GM21619 (cell line): Measurements from ENCODE around the gene NOSIP.
"Not testable (repeated sequence)": the region's sequence is repeated elsewhere in the genome, so short reads cannot be mapped to it uniquely, and the experiment has no call there.

Experiments
- ATAC-seq: cut with Tn5 transposase; IDR thresholded peaks from one replicate; pipeline ENCODE4 v1.9.1; 2021; ENCODE audit not compliant: unreplicated experiment

The NOSIP gene, protein sequence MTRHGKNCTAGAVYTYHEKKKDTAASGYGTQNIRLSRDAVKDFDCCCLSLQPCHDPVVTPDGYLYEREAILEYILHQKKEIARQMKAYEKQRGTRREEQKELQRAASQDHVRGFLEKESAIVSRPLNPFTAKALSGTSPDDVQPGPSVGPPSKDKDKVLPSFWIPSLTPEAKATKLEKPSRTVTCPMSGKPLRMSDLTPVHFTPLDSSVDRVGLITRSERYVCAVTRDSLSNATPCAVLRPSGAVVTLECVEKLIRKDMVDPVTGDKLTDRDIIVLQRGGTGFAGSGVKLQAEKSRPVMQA

DNA sequence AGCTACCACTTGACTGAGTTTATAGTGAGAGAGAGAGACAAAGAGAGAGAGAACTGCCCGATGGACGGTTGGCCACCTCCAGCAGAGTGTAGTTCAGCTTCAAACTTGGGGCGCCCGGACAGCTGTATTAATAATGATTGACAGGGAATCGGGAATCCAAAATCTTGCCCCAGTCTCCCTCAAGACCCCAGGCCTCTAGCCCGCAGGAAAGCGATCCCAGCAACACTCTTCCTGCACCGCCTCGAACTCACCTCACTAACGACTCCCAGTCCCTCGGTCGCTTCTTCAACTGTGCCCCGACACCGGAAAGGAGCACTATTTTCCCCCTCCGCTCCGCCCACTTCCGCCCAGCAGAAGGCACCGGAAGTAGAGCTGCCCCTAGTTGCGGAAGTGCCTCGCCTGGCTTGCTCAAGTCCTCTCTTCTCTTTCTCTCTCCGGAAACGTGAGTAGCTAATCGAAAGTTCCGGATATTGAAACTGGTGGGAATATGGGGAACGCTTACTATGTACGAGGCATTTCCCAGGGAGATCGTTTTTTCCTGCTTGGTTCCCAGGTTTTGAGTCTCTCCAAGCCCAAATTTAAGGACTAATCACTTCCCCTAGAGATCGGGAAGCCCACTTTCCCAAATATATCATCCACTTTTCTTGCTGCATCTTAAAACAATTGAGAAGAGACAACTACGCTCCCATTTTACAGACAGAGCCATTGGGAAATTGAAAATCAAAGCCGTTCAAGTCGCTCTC is at the start of gene NOSIP:
Gene NOSIP (minus strand): TSS at position 293 of the 743 bp plus-strand sequence. CDS start 19,865 bp downstream, outside the sequence.
- ATAC-seq, result peak; percentile 84

DNA sequence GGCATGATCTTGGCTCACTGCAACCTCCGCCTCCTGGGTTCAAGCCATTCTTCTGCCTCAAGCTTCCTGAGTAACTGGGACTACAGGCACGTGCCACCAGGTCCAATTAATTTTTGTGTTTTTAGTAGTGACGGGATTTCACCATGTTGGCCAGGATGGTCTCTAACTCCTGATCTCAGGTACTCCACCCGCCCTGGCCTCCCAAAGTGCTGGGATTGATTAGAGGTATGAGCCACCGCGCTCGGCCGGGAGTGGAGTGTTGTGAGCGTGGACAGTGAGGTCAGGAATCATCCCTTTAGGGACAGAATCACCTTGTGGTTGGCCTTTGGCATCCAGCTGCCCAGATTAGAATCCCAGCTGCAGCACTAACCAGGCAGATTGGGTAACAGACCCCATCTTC is 49.3 kb upstream of the NOSIP start:
- ATAC-seq, result no peak

DNA sequence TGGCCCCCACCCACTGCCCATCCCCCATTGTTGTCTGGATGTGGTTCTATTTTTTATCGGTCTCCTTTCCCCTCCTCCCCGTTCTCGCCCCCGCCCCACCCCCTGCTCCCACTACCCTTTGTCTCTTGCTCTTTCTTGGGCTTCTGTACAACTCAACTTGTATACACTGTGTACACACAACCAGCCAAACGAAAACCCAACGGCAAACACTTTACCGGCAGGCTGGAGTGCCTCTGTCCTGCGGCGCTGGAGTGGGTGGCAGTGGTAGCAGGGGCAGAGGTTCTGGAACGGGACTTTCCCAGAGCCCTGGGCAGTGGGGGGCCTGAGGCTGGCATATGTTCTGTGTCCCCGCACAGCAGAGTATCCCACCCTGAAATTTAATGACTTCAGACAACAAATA is 45.9 kb upstream of the NOSIP start:
- no peak for ATAC-seq

GRCh38 chr19:49624967-49625910 is 44.9 kb upstream of the NOSIP start:
- no peak for ATAC-seq

GRCh38 chr19:49617860-49618259 is 37.5 kb upstream of the NOSIP start:
- not testable (repeated sequence) for ATAC-seq

DNA sequence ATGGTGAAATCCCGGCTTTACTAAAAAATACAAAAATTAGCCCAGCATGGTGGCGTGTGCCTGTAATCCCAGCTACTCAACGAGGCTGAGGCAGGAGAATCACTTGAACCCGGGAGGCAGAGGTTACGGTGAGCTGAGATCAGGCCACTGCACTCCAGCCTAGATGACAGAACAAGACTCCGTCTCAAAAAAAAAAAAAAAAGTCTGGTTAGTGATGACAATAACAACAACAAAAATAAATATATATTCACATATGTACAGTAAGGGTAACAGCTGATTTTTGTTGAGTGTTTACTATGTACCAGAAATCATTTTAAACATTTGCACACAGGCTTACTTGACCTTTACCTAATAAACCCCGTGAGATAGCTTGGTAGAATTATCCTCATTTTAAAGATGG is 36.6 kb upstream of the NOSIP start:
- ATAC-seq, result no peak

- no peak for ATAC-seq
Measured at GRCh38 chr19:49616532-49616931, 36.2 kb upstream of the NOSIP start.

DNA sequence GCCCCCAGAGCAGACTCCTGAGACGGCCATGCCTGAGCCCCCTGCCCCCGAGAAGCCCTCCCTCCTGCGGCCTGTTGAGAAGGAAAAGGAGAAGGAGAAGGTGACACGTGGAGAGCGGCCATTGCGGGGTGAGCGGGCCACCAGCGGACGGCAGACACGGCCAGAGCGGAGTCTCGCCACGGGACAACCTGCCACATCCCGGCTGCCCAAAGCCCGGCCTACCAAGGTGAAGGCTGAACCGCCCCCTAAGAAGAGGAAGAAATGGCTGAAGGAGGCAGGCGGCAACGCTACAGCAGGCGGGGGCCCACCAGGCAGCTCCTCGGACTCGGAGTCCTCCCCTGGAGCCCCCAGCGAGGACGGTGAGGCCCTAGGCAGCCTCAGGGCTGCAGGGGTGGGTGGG is 35.5 kb upstream of the NOSIP start:
- ATAC-seq, result no peak

DNA sequence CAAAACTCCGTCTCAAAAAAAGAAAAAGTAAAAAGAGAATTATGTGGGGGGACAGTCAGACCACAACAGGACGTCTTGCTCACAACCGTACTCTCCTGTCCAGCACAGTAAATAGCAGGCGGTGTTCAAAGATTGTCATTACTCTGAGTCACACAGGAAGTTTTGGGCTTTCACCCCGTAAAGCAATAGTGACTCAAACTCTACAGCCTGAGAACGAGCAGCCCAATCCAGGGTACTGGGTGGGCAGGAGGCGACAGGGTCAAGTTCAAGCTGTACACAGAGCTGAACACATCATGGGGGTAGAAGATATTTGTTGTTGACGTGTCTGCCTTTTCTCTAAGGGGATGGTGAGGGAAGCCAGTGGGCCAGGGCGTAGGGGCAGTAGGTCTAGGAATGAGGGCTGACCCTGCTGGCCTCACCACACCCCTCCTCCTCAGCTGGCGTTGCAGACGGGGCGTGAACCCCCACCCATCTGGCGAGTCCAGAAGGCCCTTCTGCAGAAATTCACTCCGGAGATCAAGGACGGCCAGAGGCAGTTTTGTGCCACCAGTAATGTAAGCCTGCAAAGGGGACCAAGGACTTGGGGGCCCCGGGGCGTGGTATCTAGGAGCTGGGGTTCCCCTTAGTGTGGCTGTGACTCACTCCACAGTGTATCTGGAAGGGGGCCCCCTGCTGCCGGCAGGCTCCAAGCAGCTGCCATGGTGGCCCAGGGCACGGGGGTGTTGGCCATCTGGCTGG is 33.9 kb upstream of the NOSIP start:
- ATAC-seq, result no peak

GRCh38 chr19:49613374-49613773 is 33.0 kb upstream of the NOSIP start:
- ATAC-seq, result no peak

DNA sequence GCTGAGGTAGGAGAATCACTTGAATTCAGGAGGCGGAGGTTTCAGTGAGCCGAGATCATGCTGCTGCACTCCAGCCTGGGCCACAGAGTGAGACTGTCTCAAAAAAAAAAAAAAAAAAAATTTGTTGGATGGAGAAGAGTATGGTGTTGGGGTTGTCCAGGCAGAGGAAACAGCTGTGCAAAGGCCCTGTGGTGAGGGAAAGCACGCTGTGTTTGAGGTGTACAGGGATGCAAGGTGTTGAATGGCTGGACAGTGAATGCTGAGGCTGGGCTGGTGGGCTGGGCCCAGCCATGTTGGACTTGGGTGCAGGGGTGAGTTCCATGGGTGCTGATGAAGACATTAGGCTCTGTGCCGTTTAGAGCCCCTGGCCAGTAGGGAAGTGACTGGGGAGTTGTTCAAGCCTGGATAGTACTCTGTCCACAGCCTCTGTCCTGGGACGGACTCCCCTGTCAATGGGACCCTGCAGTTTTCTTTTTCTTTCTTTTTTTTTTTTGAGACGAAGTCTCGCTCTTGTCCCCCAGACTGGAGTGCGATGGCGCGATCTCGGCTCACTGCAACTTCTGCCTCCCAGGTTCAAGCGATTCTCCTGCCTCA is 29.2 kb upstream of the NOSIP start:
- ATAC-seq, result no peak

- no peak for ATAC-seq
Measured at GRCh38 chr19:49605605-49606004, 25.2 kb upstream of the NOSIP start.

GRCh38 chr19:49602806-49603205 is 22.4 kb upstream of the NOSIP start:
- ATAC-seq, result no peak

DNA sequence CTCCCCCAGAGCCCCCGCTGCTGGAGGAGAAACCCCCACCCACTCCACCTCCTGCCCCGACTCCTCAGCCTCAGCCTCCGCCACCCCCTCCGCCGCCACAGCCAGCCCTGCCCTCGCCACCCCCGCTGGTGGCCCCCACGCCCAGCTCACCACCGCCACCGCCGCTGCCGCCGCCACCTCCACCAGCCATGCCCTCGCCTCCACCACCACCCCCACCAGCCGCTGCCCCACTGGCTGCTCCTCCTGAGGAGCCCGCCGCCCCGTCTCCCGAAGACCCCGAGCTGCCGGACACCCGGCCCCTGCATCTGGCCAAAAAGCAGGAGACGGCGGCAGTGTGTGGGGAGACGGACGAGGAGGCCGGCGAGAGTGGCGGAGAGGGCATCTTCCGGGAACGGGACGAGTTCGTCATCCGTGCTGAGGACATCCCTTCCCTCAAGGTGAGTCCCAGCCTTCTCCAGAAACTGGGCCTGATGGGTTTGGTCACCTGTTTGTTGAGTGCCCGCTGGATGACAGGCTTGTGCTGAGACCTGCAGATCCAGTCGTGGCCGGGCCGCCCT is 21.2 kb upstream of the NOSIP start:
- no peak for ATAC-seq

DNA sequence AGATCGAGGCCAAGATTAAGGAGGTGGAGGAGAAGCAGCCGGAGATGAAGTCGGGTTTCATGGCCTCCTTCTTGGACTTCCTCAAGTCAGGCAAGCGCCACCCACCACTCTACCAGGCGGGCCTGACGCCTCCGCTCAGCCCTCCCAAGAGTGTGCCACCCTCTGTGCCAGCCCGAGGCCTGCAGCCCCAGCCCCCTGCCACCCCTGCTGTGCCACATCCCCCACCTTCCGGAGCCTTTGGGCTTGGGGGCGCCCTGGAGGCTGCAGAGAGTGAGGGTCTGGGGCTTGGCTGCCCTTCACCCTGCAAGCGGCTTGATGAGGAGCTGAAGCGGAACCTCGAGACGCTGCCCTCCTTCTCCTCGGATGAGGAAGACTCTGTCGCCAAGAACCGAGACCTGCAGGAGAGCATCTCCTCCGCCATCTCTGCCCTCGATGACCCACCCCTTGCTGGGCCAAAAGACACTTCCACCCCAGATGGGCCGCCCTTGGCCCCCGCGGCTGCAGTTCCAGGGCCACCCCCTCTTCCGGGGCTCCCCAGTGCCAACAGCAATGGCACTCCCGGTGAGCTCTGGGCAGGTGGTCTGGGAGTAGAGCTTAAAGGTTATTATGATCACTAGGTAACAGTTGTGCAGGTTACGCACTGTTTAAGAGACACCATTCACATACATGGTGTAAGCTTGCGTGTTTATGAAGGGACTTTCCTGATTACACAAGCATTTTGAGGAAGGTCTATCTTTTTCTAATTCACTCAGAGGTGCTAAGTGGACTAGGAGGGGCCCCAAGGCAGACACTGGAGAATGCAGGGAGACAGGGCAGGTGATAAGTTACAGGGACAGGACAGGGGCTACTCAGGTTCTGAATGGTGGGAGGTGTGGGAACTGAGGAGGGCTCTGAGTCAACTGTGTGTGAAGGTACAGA is 19.3 kb upstream of the NOSIP start:
- no peak for ATAC-seq

GRCh38 chr19:49597703-49597974 is 17.3 kb upstream of the NOSIP start:
- no peak for ATAC-seq

DNA sequence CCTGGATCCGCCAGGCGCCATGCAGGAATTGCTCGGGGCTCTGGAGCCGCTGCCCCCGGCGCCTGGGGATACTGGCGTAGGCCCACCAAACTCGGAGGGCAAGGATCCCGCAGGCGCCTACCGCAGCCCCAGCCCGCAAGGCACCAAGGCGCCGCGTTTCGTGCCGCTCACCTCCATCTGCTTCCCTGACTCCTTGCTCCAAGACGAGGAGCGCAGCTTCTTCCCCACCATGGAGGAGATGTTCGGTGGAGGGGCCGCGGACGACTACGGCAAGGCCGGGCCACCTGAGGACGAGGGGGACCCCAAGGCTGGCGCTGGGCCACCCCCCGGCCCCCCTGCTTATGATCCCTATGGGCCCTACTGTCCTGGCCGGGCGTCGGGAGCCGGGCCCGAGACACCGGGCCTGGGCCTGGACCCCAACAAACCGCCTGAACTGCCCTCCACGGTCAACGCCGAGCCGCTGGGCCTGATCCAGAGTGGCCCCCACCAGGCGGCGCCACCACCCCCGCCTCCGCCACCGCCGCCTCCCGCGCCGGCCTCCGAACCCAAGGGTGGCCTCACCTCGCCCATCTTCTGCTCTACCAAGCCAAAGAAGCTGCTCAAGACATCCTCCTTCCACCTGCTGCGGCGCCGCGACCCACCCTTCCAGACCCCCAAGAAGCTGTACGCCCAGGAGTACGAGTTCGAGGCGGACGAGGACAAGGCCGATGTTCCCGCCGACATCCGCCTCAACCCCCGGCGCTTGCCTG is 16.8 kb upstream of the NOSIP start:
- ATAC-seq, result no peak

- no peak for ATAC-seq
Measured at GRCh38 chr19:49596407-49596806, 16.1 kb upstream of the NOSIP start.
